HG03354 (cell line): ENCODE measurements around the gene ACSF3.

Source experiments
- ATAC-seq: cut with Tn5 transposase; IDR thresholded peaks from one replicate; pipeline ENCODE4 v1.9.1; 2021; ENCODE audit warnings: mild to moderate bottlenecking; ENCODE audit not compliant: unreplicated experiment, poor library complexity, severe bottlenecking

The ACSF3 gene

GRCh38 chr16:89119661-89120141 lies 26.0 kb downstream of the ACSF3 start:
- no peak for ATAC-seq

GRCh38 chr16:89120281-89120680 lies 26.6 kb downstream of the ACSF3 start:
- ATAC-seq: no peak

GRCh38 chr16:89120921-89121351 lies 27.3 kb downstream of the ACSF3 start:
- no peak for ATAC-seq

- ATAC-seq: no peak
Observed at GRCh38 chr16:89121691-89122321, 28.2 kb downstream of the ACSF3 start.

- no peak for ATAC-seq
Observed at GRCh38 chr16:89122322-89122851, 28.7 kb downstream of the ACSF3 start.

- no peak for ATAC-seq
Observed at GRCh38 chr16:89123001-89123830, 29.6 kb downstream of the ACSF3 start.

GRCh38 chr16:89123831-89124100 lies 30.1 kb downstream of the ACSF3 start:
- ATAC-seq: no peak

- ATAC-seq: no peak
Observed at GRCh38 chr16:89129378-89129777, 35.7 kb downstream of the ACSF3 start.

GRCh38 chr16:89130448-89130847 lies 36.8 kb downstream of the ACSF3 start:
- ATAC-seq: no peak

GRCh38 chr16:89131783-89132182 lies 38.1 kb downstream of the ACSF3 start:
- ATAC-seq: no peak

GRCh38 chr16:89132194-89133005 lies 38.7 kb downstream of the ACSF3 start:
- ATAC-seq: no peak

GRCh38 chr16:89133457-89134127 lies 39.9 kb downstream of the ACSF3 start:
- ATAC-seq: no peak

- ATAC-seq: no peak
Observed at GRCh38 chr16:89134269-89134668, 40.6 kb downstream of the ACSF3 start.

- no peak for ATAC-seq
Observed at GRCh38 chr16:89135166-89135565, 41.5 kb downstream of the ACSF3 start.

- no peak for ATAC-seq
Observed at GRCh38 chr16:89135971-89136765, 42.5 kb downstream of the ACSF3 start.

GRCh38 chr16:89136931-89137330 lies 43.3 kb downstream of the ACSF3 start:
- no peak for ATAC-seq

GRCh38 chr16:89137666-89138512 lies 44.2 kb downstream of the ACSF3 start:
- no peak for ATAC-seq

GRCh38 chr16:89138513-89138795 lies 44.8 kb downstream of the ACSF3 start:
- ATAC-seq: no peak
